ENCODE measurements around the gene NR5A1.
A peak's percentile ranks its signal among the peaks of the same experiment; 100 is the strongest.

The NR5A1 gene

DNA sequence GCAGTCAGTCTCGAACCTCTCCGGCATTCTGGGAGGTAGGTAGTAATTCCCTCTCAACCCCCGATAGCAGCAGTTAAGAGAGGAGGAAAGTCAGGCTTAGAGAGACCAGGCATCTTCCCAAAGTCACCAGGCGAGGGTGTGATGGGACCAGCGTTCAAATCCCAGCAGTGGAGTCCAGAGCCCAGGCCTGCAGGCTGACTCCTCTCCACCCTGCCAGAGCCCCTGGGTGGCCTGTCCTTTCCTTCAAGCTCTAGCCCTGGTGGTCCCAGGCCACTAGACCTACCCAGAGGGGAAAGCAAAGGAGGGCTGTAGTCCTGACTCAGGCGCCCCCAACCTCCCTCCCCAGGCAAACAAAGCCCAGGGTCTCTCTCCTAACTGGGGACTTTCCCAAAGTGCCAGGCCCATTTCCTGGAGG lies 4.2 kb upstream of the NR5A1 start:
- Histone ChIP-seq H3K36me3 (ENCODE audit: insufficient read depth, low read length) (no peaks in the 10 kb centered on the region), H3K9me3 (ENCODE audit: low read length) (no peaks in the 10 kb centered on the region), H3K4me1 (ENCODE audit: insufficient read depth, low read length) (peaks cover 16% of the 10 kb centered on the region), H2AFZ (ENCODE audit: low read depth, low read length) (no peak overlapping the region), H3K27me3 (ENCODE audit: insufficient read depth, low read length) (peaks cover 19% of the 10 kb centered on the region), H3K4me3 (ENCODE audit: low read length) (no peak overlapping the region)

DNA sequence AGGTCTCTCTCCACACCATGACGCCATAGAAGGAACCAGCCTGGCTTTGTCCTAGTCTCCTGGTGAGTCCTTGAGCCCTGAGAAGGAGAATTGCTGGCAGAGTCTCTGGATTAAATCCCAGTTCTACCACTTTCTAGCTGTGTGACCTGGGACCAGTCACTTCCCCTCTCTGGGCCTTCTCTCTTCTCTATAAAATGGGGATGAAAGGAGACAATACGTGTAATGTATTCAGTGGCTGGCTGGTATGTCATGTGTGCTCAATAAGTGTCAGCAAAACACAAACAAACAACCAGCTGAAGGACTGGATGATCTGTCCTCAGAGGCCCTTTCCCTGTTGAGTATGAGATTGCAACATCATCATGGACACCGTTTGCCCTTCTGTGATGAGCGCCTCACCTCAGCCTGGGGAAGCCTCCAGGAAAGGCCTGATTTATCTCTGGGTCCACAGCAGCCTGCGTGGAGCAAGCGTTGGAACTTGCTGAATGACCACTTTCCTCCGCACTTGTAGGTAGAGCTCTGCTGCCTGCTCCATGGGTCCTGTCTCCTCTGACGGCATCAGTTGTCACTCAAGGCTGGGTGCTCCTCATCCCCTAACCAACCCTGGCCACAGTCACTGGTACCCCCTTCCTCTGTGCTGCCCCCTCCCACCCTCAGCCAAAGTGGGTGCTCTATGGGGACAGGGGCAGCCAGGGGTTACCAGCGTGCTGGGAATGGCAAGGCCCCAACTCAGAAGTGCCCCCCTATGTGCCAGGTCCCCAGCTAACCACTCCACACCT lies 3.6 kb upstream of the NR5A1 start:
- H3K27me3 ChIP-seq (ENCODE audit: insufficient read depth, low read length): peaks cover 24% of the 10 kb centered on the region
- no peak overlapping the region for H3K4me3 ChIP-seq (ENCODE audit: low read length)
- H3K36me3 ChIP-seq (ENCODE audit: insufficient read depth, low read length): no peaks in the 10 kb centered on the region
- H3K4me1 ChIP-seq (ENCODE audit: insufficient read depth, low read length): peaks cover 16% of the 10 kb centered on the region
- H3K9me3 ChIP-seq (ENCODE audit: low read length): no peaks in the 10 kb centered on the region
- no peak overlapping the region for H2AFZ ChIP-seq (ENCODE audit: low read depth, low read length)

DNA sequence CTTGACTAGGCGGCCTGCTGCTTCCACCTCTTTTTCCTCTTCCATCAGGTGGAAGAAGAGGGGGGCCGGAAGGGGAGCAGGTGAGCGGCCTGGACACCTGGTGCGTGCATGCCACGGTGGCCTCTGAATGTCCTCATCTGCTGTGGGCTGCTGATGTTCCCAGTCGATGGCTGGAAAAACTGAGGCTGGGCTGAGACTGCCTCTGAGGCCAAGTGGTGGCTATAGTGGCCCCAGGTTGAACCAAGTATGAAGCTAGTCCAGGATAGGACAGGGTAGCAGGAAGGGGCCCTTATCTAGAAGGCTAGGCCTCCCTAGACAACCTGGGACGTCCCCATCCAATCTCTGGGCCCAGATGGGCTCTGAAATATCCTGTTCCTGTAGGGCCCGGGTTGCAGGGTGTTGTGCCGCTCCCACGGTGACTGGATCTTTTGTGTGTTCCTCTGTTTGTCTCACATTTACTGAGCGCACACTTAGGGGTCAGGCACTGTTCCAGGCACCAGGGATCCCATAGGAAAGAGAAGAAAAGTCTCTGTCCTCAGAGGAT lies 753 bp upstream of the NR5A1 start:
- H3K9me3 ChIP-seq (ENCODE audit: low read length): no peaks in the 10 kb centered on the region
- H3K4me1 ChIP-seq (ENCODE audit: insufficient read depth, low read length): peaks cover 10% of the 10 kb centered on the region
- H3K27me3 ChIP-seq (ENCODE audit: insufficient read depth, low read length): peaks cover 50% of the 10 kb centered on the region
- H2AFZ ChIP-seq (ENCODE audit: low read depth, low read length): no peak overlapping the region
- H3K36me3 ChIP-seq (ENCODE audit: insufficient read depth, low read length): no peaks in the 10 kb centered on the region
- no peak overlapping the region for H3K4me3 ChIP-seq (ENCODE audit: low read length)

DNA sequence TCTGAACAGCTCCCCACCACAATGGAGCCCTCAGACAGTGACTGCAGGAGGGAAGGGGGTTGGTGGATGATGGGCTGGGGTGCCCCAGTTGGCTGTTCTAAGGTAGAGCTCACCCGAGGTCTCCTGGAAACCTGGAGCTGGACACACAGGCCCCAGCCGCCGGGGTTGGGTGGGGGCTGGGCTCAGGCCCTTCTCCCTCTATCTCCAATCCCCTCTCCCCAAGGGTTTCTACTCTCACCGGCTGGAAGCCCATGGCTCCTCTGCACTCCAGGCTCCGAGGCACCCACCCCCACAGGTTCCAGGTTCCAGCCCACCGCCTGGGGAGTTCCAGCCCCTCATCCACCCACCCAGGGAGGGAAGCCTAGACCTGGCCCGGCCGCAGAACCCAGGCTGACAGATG lies 766 bp downstream of the NR5A1 start:
- Histone ChIP-seq H3K27me3 (ENCODE audit: insufficient read depth, low read length) (peaks cover 65% of the 10 kb centered on the region), H3K9me3 (ENCODE audit: low read length) (no peaks in the 10 kb centered on the region), H2AFZ (ENCODE audit: low read depth, low read length) (no peak overlapping the region), H3K4me3 (ENCODE audit: low read length) (no peak overlapping the region), H3K36me3 (ENCODE audit: insufficient read depth, low read length) (no peaks in the 10 kb centered on the region), H3K4me1 (ENCODE audit: insufficient read depth, low read length) (no peaks in the 10 kb centered on the region)

DNA sequence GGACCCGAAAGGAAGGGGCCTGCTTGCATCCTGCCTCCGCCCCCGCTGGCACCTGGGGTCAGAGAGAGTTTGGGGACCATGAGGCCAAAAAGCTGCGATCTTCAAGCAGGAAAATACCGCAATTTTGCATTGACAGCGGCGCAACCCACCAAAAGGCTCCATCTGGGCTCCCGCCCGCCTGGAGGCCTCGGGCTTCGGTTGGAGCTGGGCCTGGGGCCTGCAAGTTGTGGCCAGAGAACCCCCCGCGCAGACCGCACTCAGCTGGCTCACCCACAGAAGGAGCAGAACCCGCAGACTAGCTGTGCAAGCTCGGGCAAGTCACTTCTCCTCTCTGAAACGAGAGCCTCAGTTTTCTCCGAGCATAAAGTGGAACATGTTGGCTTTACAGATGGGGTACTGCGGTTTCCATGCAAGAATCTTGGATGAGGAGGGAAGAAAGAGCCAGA lies 1.3 kb downstream of the NR5A1 start:
- Histone ChIP-seq H3K4me3 (ENCODE audit: low read length) (no peak overlapping the region), H3K27me3 (ENCODE audit: insufficient read depth, low read length) (peaks cover 70% of the 10 kb centered on the region), H3K36me3 (ENCODE audit: insufficient read depth, low read length) (no peaks in the 10 kb centered on the region), H3K9me3 (ENCODE audit: low read length) (no peaks in the 10 kb centered on the region), H2AFZ (ENCODE audit: low read depth, low read length) (no peak overlapping the region), H3K4me1 (ENCODE audit: insufficient read depth, low read length) (no peaks in the 10 kb centered on the region)

DNA sequence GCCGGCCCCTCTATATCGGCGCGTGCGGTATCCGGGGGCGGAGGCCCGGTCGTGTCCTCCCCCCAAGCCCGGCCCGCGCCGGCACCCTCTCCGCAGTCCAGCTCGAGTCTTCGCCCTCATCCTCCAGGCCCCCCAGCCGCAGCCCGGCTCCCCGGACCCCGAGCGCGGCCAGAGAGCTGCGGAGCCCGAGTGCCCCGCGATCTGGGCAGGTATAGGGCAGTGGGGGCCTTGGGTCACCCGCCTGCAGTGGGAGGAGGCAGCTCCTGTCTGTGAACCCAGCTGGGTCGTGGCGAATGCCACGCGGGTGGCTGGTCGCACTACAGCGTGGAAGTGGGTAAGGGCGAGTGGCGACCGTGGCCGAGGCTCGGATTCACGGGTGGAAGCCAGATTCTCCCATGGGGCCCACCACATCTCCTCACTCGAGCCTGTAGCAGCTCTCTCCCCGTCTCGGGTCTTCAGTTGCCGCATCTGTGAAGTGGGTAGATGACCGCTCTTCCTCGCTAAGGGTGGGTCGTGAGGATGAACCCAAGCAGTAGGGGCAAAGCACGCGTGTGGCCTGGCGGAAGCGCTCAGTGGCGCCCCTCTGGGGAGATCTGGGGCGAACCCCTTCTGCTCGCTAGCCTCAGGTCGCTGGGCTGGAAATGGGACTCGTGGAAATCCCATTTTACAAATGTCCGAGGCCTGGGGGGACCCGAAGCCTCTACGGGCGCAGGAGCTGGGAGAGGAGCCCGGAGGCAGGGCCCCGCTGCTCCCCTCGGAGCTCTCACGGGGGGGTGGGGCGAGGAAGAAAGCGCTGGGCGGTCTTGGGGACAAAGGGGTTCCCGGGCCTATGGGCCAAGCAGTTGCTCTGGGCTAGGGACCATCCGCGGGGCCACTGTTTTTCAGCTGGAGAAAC lies 1.9 kb downstream of the NR5A1 start:
- no peaks in the 10 kb centered on the region for H3K36me3 ChIP-seq (ENCODE audit: insufficient read depth, low read length)
- no peaks in the 10 kb centered on the region for H3K4me1 ChIP-seq (ENCODE audit: insufficient read depth, low read length)
- H3K4me3 ChIP-seq (ENCODE audit: low read length): no peak overlapping the region
- no peaks in the 10 kb centered on the region for H3K9me3 ChIP-seq (ENCODE audit: low read length)
- peaks cover 75% of the 10 kb centered on the region for H3K27me3 ChIP-seq (ENCODE audit: insufficient read depth, low read length)
- no peak overlapping the region for H2AFZ ChIP-seq (ENCODE audit: low read depth, low read length)

DNA sequence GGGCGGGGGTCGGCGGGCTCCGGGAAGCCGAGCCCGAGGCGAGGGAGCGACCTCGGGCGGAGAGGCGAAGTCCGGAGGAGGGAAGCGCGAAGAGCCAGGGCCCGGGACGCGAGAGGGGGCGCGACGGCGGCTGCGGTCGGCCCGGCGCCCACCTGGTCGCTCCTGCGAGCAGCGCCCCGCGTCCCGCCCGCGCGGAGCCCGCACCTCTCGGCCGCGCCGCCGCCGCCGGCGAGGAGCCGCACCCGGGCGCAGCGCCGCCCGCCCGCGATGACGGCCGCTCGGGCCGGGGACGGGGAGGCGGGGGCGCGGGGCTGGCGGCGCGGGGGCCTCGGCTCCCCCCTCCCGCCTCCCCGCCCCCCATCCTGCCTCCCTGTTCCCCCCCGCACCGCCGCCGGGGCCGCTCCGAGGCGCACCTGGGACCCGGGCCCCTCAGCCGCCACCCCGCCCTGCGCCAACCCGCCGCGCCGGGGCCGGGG lies 2.6 kb downstream of the NR5A1 start:
- Histone ChIP-seq H3K4me1 (ENCODE audit: insufficient read depth, low read length) (no peaks in the 10 kb centered on the region), H3K27me3 (ENCODE audit: insufficient read depth, low read length) (peaks cover 81% of the 10 kb centered on the region), H3K4me3 (ENCODE audit: low read length) (no peak overlapping the region), H2AFZ (ENCODE audit: low read depth, low read length) (no peak overlapping the region), H3K36me3 (ENCODE audit: insufficient read depth, low read length) (no peaks in the 10 kb centered on the region), H3K9me3 (ENCODE audit: low read length) (no peaks in the 10 kb centered on the region)

DNA sequence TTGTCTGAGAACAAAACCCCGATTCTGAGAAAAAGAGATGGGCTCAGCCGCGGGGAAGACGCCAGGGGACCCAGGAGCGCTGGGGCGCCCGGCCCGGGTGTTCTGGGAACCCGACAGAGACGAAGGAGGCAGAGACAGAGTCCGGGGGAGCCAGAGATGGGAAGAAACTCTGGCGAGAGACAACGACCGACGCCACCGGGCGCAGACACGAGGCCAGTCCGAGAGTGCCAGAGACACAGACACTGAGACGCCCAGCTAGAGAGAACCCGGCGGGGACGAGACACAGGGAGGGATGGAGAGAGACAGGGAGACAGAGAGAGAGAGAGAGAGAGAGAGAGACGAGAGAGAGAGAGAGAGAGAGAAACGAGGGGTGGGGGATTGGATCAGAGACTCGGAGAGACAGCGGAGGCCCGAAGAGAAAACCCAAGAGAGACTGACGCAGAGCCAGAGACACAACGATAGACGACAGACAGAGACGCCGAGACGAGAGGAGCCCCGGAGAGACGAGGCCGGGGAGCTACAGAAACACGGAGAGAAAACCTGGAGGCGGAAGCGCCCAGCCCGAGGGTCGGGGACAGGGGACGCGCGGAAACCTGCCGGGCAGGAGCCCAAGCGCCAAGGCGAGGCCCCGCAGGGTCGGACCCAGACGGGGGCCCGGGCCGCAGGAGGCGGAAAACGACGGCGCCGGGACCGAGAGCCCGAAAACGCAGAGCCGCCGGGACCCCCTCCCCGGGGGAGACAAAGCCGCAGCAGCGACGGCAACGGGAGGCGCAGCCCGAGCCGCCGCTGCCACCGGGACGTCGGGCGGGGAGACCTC lies 3.3 kb downstream of the NR5A1 start:
- Histone ChIP-seq H3K27me3 (ENCODE audit: insufficient read depth, low read length) (peaks cover 87% of the 10 kb centered on the region), H3K4me3 (ENCODE audit: low read length) (no peak overlapping the region), H3K4me1 (ENCODE audit: insufficient read depth, low read length) (no peaks in the 10 kb centered on the region), H3K36me3 (ENCODE audit: insufficient read depth, low read length) (no peaks in the 10 kb centered on the region), H2AFZ (ENCODE audit: low read depth, low read length) (peak overlapping the region; percentile 58), H3K9me3 (ENCODE audit: low read length) (no peaks in the 10 kb centered on the region)

DNA sequence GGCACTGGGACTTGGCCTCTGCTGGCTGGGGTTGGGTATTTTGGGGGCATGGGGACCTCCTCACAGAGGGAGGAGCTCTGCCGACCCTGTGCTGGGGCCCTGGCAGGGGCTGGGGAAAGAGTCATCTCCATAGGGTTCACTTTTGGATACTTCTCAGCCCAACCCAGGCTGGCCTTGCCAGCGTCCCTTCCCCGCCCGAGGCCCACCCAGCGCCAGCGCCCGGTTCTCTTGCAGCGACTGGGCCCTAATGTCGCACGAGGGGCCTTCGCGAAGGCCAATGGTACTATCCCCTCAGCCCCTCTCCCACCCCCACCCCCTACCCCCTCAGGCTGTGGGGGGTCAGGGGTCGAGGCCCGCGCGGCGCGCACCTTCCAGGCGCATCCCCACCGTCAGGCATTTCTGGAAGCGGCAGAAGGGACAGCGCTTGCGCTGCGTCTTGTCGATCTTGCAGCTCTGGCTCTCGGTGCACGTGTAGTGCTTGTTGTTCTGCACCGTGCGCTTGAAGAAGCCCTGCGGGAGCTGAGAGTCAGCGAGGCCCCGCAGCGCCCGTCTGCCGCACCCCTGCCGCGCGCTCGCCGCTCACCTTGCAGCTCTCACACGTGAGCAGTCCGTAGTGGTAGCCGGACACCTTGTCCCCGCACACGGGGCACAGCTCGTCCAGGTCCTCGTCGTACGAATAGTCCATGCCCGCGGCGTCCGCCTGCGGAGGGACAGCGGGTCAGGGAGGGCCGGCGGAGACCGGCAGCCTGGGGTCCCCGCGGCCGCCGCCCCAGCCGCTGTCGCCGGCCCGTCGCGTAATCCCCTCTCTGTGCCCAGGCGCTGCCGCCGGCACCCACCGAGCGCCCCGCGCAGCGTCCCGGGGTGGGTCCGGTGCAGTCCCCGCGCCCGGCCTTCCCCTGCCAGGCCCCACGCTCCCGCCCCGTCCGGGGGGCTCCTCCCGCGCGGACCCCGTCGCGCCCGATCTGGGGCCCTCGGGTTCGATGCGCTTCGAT lies 4.2 kb downstream of the NR5A1 start:
- no peaks in the 10 kb centered on the region for H3K4me1 ChIP-seq (ENCODE audit: insufficient read depth, low read length)
- peaks cover 93% of the 10 kb centered on the region for H3K27me3 ChIP-seq (ENCODE audit: insufficient read depth, low read length)
- no peaks in the 10 kb centered on the region for H3K9me3 ChIP-seq (ENCODE audit: low read length)
- H3K36me3 ChIP-seq (ENCODE audit: insufficient read depth, low read length): no peaks in the 10 kb centered on the region
- peak overlapping the region; percentile 58 for H2AFZ ChIP-seq (ENCODE audit: low read depth, low read length)
- H3K4me3 ChIP-seq (ENCODE audit: low read length): no peak overlapping the region

DNA sequence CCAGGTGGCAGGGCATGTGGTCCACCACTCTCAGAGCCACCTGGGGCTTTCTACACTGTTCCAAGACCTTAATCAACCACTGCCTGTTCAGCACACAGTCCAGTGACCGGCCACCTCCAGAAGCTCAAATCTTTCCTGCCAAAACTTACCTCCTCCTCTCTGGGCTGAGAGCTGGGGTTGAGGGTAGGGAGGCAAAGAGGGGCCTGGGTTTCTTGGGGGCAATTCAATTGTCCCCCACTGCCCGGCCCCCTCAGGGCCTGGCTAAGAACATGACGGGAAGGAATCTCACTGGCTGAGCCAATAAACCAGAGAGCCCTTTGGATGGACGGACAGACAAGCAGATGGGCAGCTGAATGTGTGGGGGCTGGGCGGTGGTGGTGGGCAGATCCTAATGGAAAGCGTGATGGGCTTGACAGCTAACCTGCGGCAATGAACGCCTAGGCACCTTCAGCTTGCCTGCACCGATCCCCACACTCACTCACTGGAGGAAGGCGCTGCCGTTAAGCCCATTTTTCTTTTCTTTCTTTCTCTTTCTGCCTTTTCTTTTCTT lies 5.4 kb downstream of the NR5A1 start:
- Histone ChIP-seq H3K4me1 (ENCODE audit: insufficient read depth, low read length) (no peaks in the 10 kb centered on the region), H3K36me3 (ENCODE audit: insufficient read depth, low read length) (no peaks in the 10 kb centered on the region), H3K4me3 (ENCODE audit: low read length) (no peak overlapping the region), H3K27me3 (ENCODE audit: insufficient read depth, low read length) (peaks cover 93% of the 10 kb centered on the region), H3K9me3 (ENCODE audit: low read length) (no peaks in the 10 kb centered on the region), H2AFZ (ENCODE audit: low read depth, low read length) (no peak overlapping the region)

DNA sequence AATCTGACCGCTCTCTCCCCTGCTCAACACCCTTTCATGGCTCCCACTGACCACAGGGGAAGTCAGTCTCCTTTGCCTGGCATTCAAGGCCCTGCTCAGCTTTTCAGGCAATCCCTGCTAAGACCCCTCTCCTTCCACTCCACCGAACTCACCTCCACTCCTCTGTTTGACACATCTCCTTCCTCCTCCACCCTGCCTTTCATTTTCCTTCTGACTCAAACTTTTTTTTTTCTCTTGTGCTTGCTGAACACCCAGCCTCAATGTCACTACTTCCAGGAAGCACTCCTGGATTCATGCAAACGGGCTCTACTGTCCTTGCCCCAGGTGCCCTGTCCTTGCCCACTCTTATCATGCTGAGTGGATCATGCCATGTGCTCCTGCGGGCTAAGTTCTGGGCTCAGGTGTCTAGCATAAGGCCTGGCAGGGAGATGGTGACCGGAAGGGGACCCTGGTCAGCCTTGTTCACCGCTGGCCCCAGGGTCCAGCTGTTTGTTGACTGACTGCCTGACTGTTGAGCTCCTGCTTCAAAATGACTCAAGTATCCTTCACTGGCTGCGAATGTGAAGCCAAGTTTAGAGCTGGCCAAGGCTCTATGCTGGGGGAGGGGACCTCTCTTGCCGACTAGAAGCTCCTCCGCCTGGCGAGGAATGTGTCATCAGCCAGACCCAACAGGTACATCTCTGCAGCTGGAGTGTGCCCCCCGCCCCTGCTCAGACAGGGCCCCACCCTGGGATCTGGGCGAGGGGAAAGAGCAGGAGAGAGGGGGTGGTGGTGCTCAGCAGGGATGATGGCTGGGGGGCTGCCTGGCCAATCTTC lies 6.2 kb downstream of the NR5A1 start:
- Histone ChIP-seq H3K9me3 (ENCODE audit: low read length) (no peaks in the 10 kb centered on the region), H3K27me3 (ENCODE audit: insufficient read depth, low read length) (peaks cover 93% of the 10 kb centered on the region), H3K36me3 (ENCODE audit: insufficient read depth, low read length) (no peaks in the 10 kb centered on the region), H2AFZ (ENCODE audit: low read depth, low read length) (no peak overlapping the region), H3K4me1 (ENCODE audit: insufficient read depth, low read length) (peaks cover 3% of the 10 kb centered on the region), H3K4me3 (ENCODE audit: low read length) (no peak overlapping the region)
